GM23338 (cell line): Measurements from ENCODE around the gene PSMB7.

Source experiments
- CTCF ChIP-seq, 2 experiments: fragments of 200-600 bp in 1 of 2; sonication (generic) in 1 of 2; conservative IDR thresholded peaks; 2 replicates each; pipeline versions ENCODE4 v1.5.1 to v1.6.1; 2016 to 2017; ENCODE audit warnings: antibody characterized with exemption in 2 of 2, low read depth in 2 of 2, mild to moderate bottlenecking in 2 of 2, moderate library complexity in 1 of 2
- EZH2 ChIP-seq: fragments of 200-600 bp; sonication (generic); IDR thresholded peaks from one replicate; pipeline ENCODE4 v1.8.0; 2017; ENCODE audit warnings: antibody characterized with exemption, mild to moderate bottlenecking, low read depth; ENCODE audit not compliant: unreplicated experiment
- POLR2AphosphoS5 ChIP-seq: IDR thresholded peaks from 2 replicates; pipeline ENCODE4 v1.6.1; 2016; ENCODE audit warnings: antibody characterized with exemption, low read depth
- ZNF114 ChIP-seq: fragments of 250-450 bp; sonication (Bioruptor Pico); IDR thresholded peaks from 2 replicates; pipeline ENCODE4 v1.5.0; 2020; ENCODE audit warnings: mild to moderate bottlenecking, moderate library complexity

GRCh38 chr9:124442379-124442778 lies 27.1 kb upstream of the PSMB7 start:
- no peak for TF ChIP-seq CTCF (conservative IDR thresholded peaks at IDR 0.05; ENCODE audit: low read depth in 2 of 2)
- TF ChIP-seq EZH2 = no peak
- TF ChIP-seq POLR2AphosphoS5 = no peak
- TF ChIP-seq ZNF114 (CRISPR knock-in tag) = no peak
